K562 (cell line): Measurements from ENCODE around the gene TRIM65. TPM values are rescaled to one million over a fixed set of nuclear protein-coding genes. Genes with fewer than 3 reads are reported as not detected.

ENCODE experiments used
- ATAC-seq: fragments of 200-7000 bp; cut with Tn5 transposase; 3 replicates; pipeline ENCODE4 v1.9.1; 2020; ENCODE audit warnings: moderate library complexity
- BruUV-seq: library from RNA; stranded (reverse); fragments of 400-500 nt; replicated peaks from 2 replicates; lab custom pipeline; 2021; lab: Mats Ljungman, UMichigan
- CTCF ChIA-PET: fragments of 300-600 bp; formaldehyde crosslinking; extraction: SDS; loops from one replicate; lab custom pipeline; 2021; ENCODE audit warnings: low intra/inter-chr PET ratio; lab: Yijun Ruan, JAX
- POLR2A ChIA-PET: fragments of 300-600, 350-650 bp; sonication (Branson Sonifier 250); formaldehyde crosslinking; extraction: SDS; loops from one replicate; lab custom pipeline; 2021; ENCODE audit warnings: antibody characterized with exemption, inconsistent platforms; lab: Yijun Ruan, JAX
- DNase-seq, 4 experiments: peaks; one replicate each; pipeline versions ENCODE4 v3.0.0 to v3.0.0-alpha.2; 2011 to 2018; ENCODE audit warnings: low spot score in 3 of 4, mixed read lengths in 3 of 4; ENCODE audit errors: extremely low read depth in 1 of 4
- FAIRE-seq: peaks from 2 replicates; lab custom pipeline; 2011; peaks lifted over from hg19 to GRCh38; lab: Jason Lieb, UNC
- H2AFZ ChIP-seq: 2 replicates; pipeline ENCODE4 v1.6.0; 2011; ENCODE audit warnings: low read depth, low read length, control low read depth, inconsistent platforms
- H3K27ac ChIP-seq: fragments of 200-600 bp; 3 replicates; pipeline ENCODE4 v1.8.0; 2011; ENCODE audit warnings: low read depth, mild to moderate bottlenecking, control low read depth, inconsistent platforms, low read length, moderate library complexity, mixed read lengths; ENCODE audit errors: extremely low read depth
- H3K27me3 ChIP-seq, 2 experiments: fragments of 300-600 bp in 1 of 2; 2 replicates in 1 of 2; 3 replicates in 1 of 2; pipeline versions ENCODE4 v1.6.0 to v1.8.0; 2011; ENCODE audit warnings: inconsistent platforms in 2 of 2, low read length in 2 of 2, mild to moderate bottlenecking in 1 of 2, mixed read lengths in 1 of 2, moderate library complexity in 1 of 2; ENCODE audit not compliant: control insufficient read depth in 2 of 2, insufficient read depth in 2 of 2
- H3K36me3 ChIP-seq: fragments of 300-600 bp; 3 replicates; pipeline ENCODE4 v1.8.0; 2011; ENCODE audit warnings: mild to moderate bottlenecking, low read length, inconsistent platforms; ENCODE audit not compliant: control insufficient read depth, insufficient read depth
- H3K4me1 ChIP-seq, 2 experiments: fragments of 200-600 bp in 1 of 2; replicated peaks in 1 of 2; 2 replicates in 1 of 2; 3 replicates in 1 of 2; pipeline versions ENCODE4 v1.5.1 to v1.8.0; 2011; ENCODE audit warnings: inconsistent platforms in 2 of 2, low read length in 2 of 2, mild to moderate bottlenecking in 1 of 2, mixed read lengths in 1 of 2, moderate library complexity in 1 of 2; ENCODE audit not compliant: control insufficient read depth in 2 of 2, insufficient read depth in 2 of 2
- H3K4me2 ChIP-seq: 2 replicates; pipeline ENCODE4 v1.6.1; 2011; ENCODE audit warnings: low read length, control low read depth, inconsistent platforms, mixed read lengths; ENCODE audit not compliant: insufficient read depth
- H3K4me3 ChIP-seq: fragments of 200-600 bp; sonication (generic), shearing (Covaris generic); 2 replicates; pipeline ENCODE4 v1.5.1; 2016; ENCODE audit warnings: control low read depth, inconsistent platforms
- H3K79me2 ChIP-seq: fragments of 200-600 bp; 3 replicates; pipeline ENCODE4 v1.8.0; 2011; ENCODE audit warnings: low read length, inconsistent platforms; ENCODE audit not compliant: control insufficient read depth, insufficient read depth
- H3K9ac ChIP-seq, 2 experiments: 2 replicates each; pipeline versions ENCODE4 v1.6.0 to v1.6.1; 2011; ENCODE audit warnings: low read depth in 2 of 2, low read length in 2 of 2, control low read depth in 1 of 2, inconsistent platforms in 1 of 2, mild to moderate bottlenecking in 1 of 2, mixed read lengths in 1 of 2; ENCODE audit not compliant: insufficient read depth in 1 of 2
- H3K9me1 ChIP-seq: one replicate; pipeline ENCODE4 v1.6.0; 2011; ENCODE audit warnings: inconsistent platforms, mild to moderate bottlenecking, low read length, moderate library complexity; ENCODE audit not compliant: control insufficient read depth, insufficient read depth
- H3K9me3 ChIP-seq: replicated peaks from 2 replicates; pipeline ENCODE4 v1.5.1; 2011; ENCODE audit warnings: low read depth, low read length, inconsistent platforms; ENCODE audit not compliant: control insufficient read depth, insufficient read depth
- H4K20me1 ChIP-seq: replicated peaks from 2 replicates; pipeline ENCODE4 v1.6.1; 2011; ENCODE audit warnings: low read length, inconsistent platforms, mixed read lengths; ENCODE audit not compliant: control insufficient read depth, insufficient read depth
- CAMTA2 ChIP-seq: fragments of 250-450 bp; sonication (Bioruptor Pico); conservative IDR thresholded peaks from 2 replicates; pipeline ENCODE4 v1.5.1; 2022
- E2F3 ChIP-seq: fragments of 250-450 bp; sonication (Bioruptor Pico); IDR thresholded peaks from 2 replicates; pipeline ENCODE4 v1.4.0; 2020; ENCODE audit warnings: mild to moderate bottlenecking
- PTRF ChIP-seq: fragments of 450-650 bp; IDR thresholded peaks from 2 replicates; pipeline ENCODE4 v1.6.1; 2016; ENCODE audit warnings: mild to moderate bottlenecking, missing genetic modification characterization, missing compliant biosample characterization
- RB1 ChIP-seq: fragments of 450-650 bp; IDR thresholded peaks from 2 replicates; pipeline ENCODE4 v1.6.1; 2017; ENCODE audit warnings: low read depth, mild to moderate bottlenecking
- SIRT6 ChIP-seq: IDR thresholded peaks from one replicate; pipeline ENCODE4 v1.6.1; 2012; ENCODE audit warnings: low read depth, mild to moderate bottlenecking, control low read depth, inconsistent platforms, low read length, moderate library complexity
- YBX1 ChIP-seq: fragments of 450-650 bp; IDR thresholded peaks from 2 replicates; pipeline ENCODE4 v1.7.1; 2016; ENCODE audit warnings: mild to moderate bottlenecking
- ZNF311 ChIP-seq: fragments of 250-450 bp; sonication (Bioruptor Pico); IDR thresholded peaks from 2 replicates; pipeline ENCODE4 v1.4.0; 2020; ENCODE audit warnings: mild to moderate bottlenecking, moderate library complexity
- ZNF644 ChIP-seq: fragments of 200-800 bp; sonication (Bioruptor generic); IDR thresholded peaks from 2 replicates; pipeline ENCODE4 v1.6.1; 2016; ENCODE audit warnings: low read depth, missing genetic modification characterization, missing compliant biosample characterization
- WGBS: fragments of 100-300 bp; shearing (Covaris generic); methylation state at CpG from one replicate; pipeline ENCODE4 v1.1.6; 2016; ENCODE audit warnings: low coverage, mixed read lengths; ENCODE audit not compliant: insufficient coverage; ENCODE audit errors: missing lambda C conversion rate; 5-methylcytosine and 5-hydroxymethylcytosine counted together
- in situ Hi-C: fragments of 300-500 bp; cut with MboI; formaldehyde crosslinking; loops from 4 replicates; pipeline ENCODE4 v1.15.0; 2018; ENCODE audit warnings: inconsistent platforms, mixed read lengths
- intact Hi-C: fragments of 100-400 bp; cut with micrococcal nuclease; formaldehyde crosslinking; loops from 2 replicates; pipeline ENCODE4 v1.14.2; 2022
- polyA plus RNA-seq, 8 experiments: library from polyadenylated mRNA; depleted of rRNA in 4 of 8; stranded (reverse) in 5 of 8; unstranded in 3 of 8; fragments of >200 nt; fragmentation: Nextera tagmentation in 2 of 8; fragmentation: Illumina TruSeq in 1 of 8; extraction: Ambion mirVana in 2 of 8; extraction: Trizol in 1 of 8; gene quantifications; 2 replicates each; pipeline versions ENCODE4 v1.2.1 to v1.2.3, GENCODE V29; 2011 to 2014; ENCODE audit warnings: inconsistent platforms in 1 of 8, missing spikeins in 1 of 8
- total RNA-seq, 7 experiments: library from RNA; depleted of rRNA in 6 of 7; stranded (reverse); fragments of >200 nt in 6 of 7; fragmentation: Illumina TruSeq in 2 of 7; extraction: Trizol in 2 of 7; gene quantifications; 2 replicates each; pipeline versions ENCODE4 v1.2.1 to v1.2.3, GENCODE V29; 2011 to 2021; ENCODE audit warnings: low replicate concordance in 1 of 7
- TF ChIP-seq, protein P1 (sequence below): fragments of 450-650 bp; IDR thresholded peaks from 2 replicates; pipeline ENCODE4 v1.6.1; 2017; ENCODE audit warnings: antibody characterized with exemption, mild to moderate bottlenecking
- TF ChIP-seq, protein P2 (sequence below), 2 experiments: IDR thresholded peaks in 1 of 2; conservative IDR thresholded peaks in 1 of 2; 2 replicates each; pipeline ENCODE4 v1.6.1; 2016; ENCODE audit warnings: low read depth in 2 of 2, mild to moderate bottlenecking in 1 of 2, missing compliant biosample characterization in 1 of 2, missing genetic modification characterization in 1 of 2, moderate library complexity in 1 of 2
- TF ChIP-seq, protein P3 (sequence below): fragments of 250-450 bp; sonication (Bioruptor Pico); IDR thresholded peaks from 2 replicates; pipeline ENCODE4 v1.4.0; 2020; ENCODE audit warnings: mild to moderate bottlenecking, moderate library complexity

The TRIM65 gene
- total and polyA plus RNA-seq, 9 of the 15 experiments (the other 6 are each of a cell fraction or from before 2014, with no cell fraction given), result 2.8 to 45.7 (median 22.9) TPM

GRCh38 chr17:75913537-75914210 lies 16.9 kb upstream of the TRIM65 start:
- CTCF ChIA-PET, result no interaction called here
- intact Hi-C loops, result no loop called here
- FAIRE-seq (no peak), ATAC-seq (no peak), DNase-seq (no peak)
- no peak overlapping the region for H2AFZ ChIP-seq
- in situ Hi-C loops, result loop anchor here (5.0 kb wide), 1 partner anchor 379 kb away; no protein-coding TSS in a partner anchor
- H3K9ac ChIP-seq, result peak overlapping the region in 1 of 2 experiments; percentile 26; a peak in 1 of 4 replicates
- H3K4me3 ChIP-seq, result no peak overlapping the region
- no peak overlapping the region for H3K27ac ChIP-seq
- no peaks in the 10 kb centered on the region for H3K79me2 ChIP-seq
- no peaks in the 10 kb centered on the region for H4K20me1 ChIP-seq
- H3K27me3 ChIP-seq, result no peaks in the 10 kb centered on the region
- no peak overlapping the region for H3K4me2 ChIP-seq
- peaks cover 0 to 45% of the 10 kb centered on the region in 2 experiments; a peak in 2 of 5 replicates for H3K4me1 ChIP-seq
- peaks cover 6% of the 10 kb centered on the region; the same call in 1 of the 3 replicates for H3K36me3 ChIP-seq
- H3K9me3 ChIP-seq, result no peaks in the 10 kb centered on the region
- WGBS, result 87% methylated on average over 26 of the region's 32 CpGs
- no TSS peak for BruUV-seq
- POLR2A ChIA-PET, result interaction anchor here (0.8 kb wide), 1 partner anchor 14 kb away, joined by 5 read pairs; no protein-coding TSS in a partner anchor
- no peaks in the 10 kb centered on the region for H3K9me1 ChIP-seq
- TF ChIP-seq ZNF311 (CRISPR knock-in tag), result no peak
- no peak for TF ChIP-seq SIRT6
- no peak for TF ChIP-seq RB1
- TF ChIP-seq ZNF644 (tag), result no peak
- TF ChIP-seq YBX1, result no peak
- TF ChIP-seq CAMTA2 (CRISPR knock-in tag), result no peak
- TF ChIP-seq PTRF (tag), result no peak
- TF ChIP-seq, protein P1, sequence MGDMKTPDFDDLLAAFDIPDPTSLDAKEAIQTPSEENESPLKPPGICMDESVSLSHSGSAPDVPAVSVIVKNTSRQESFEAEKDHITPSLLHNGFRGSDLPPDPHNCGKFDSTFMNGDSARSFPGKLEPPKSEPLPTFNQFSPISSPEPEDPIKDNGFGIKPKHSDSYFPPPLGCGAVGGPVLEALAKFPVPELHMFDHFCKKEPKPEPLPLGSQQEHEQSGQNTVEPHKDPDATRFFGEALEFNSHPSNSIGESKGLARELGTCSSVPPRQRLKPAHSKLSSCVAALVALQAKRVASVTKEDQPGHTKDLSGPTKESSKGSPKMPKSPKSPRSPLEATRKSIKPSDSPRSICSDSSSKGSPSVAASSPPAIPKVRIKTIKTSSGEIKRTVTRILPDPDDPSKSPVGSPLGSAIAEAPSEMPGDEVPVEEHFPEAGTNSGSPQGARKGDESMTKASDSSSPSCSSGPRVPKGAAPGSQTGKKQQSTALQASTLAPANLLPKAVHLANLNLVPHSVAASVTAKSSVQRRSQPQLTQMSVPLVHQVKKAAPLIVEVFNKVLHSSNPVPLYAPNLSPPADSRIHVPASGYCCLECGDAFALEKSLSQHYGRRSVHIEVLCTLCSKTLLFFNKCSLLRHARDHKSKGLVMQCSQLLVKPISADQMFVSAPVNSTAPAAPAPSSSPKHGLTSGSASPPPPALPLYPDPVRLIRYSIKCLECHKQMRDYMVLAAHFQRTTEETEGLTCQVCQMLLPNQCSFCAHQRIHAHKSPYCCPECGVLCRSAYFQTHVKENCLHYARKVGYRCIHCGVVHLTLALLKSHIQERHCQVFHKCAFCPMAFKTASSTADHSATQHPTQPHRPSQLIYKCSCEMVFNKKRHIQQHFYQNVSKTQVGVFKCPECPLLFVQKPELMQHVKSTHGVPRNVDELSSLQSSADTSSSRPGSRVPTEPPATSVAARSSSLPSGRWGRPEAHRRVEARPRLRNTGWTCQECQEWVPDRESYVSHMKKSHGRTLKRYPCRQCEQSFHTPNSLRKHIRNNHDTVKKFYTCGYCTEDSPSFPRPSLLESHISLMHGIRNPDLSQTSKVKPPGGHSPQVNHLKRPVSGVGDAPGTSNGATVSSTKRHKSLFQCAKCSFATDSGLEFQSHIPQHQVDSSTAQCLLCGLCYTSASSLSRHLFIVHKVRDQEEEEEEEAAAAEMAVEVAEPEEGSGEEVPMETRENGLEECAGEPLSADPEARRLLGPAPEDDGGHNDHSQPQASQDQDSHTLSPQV, result no peak
- TF ChIP-seq E2F3 (CRISPR knock-in tag), result no peak
- TF ChIP-seq, protein P2, sequence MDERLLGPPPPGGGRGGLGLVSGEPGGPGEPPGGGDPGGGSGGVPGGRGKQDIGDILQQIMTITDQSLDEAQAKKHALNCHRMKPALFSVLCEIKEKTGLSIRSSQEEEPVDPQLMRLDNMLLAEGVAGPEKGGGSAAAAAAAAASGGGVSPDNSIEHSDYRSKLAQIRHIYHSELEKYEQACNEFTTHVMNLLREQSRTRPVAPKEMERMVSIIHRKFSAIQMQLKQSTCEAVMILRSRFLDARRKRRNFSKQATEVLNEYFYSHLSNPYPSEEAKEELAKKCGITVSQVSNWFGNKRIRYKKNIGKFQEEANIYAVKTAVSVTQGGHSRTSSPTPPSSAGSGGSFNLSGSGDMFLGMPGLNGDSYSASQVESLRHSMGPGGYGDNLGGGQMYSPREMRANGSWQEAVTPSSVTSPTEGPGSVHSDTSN (CRISPR knock-in tag; IDR thresholded peaks at IDR 0.05; ENCODE audit: low read depth), result no peak
- TF ChIP-seq, protein P2 (tag; conservative IDR thresholded peaks at IDR 0.05; ENCODE audit: low read depth), result no peak
- TF ChIP-seq, protein P3, sequence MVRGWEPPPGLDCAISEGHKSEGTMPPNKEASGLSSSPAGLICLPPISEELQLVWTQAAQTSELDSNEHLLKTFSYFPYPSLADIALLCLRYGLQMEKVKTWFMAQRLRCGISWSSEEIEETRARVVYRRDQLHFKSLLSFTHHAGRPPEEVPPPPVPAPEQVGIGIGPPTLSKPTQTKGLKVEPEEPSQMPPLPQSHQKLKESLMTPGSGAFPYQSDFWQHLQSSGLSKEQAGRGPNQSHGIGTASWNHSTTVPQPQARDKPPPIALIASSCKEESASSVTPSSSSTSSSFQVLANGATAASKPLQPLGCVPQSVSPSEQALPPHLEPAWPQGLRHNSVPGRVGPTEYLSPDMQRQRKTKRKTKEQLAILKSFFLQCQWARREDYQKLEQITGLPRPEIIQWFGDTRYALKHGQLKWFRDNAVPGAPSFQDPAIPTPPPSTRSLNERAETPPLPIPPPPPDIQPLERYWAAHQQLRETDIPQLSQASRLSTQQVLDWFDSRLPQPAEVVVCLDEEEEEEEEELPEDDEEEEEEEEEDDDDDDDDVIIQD, result no peak
